A204.1 (cell line): Measurements from ENCODE around the gene EPHA3.

Experiments used
- FAIRE-seq: peaks from 2 replicates; lab custom pipeline; 2012; peaks lifted over from hg19 to GRCh38; lab: Jason Lieb, UNC

Gene EPHA3

GRCh38 chr3:89449086-89449485 lies 341.7 kb downstream of the EPHA3 start:
- FAIRE-seq = no peak

- FAIRE-seq = no peak
Measured at GRCh38 chr3:89452066-89452465, 344.6 kb downstream of the EPHA3 start.

- FAIRE-seq = no peak
Measured at GRCh38 chr3:89455240-89455639, 347.8 kb downstream of the EPHA3 start.

- no peak for FAIRE-seq
Measured at GRCh38 chr3:89467898-89468363, 360.5 kb downstream of the EPHA3 start.

- FAIRE-seq = no peak
Measured at GRCh38 chr3:89472101-89472500, 364.7 kb downstream of the EPHA3 start.

GRCh38 chr3:89474333-89475130 lies 367.1 kb downstream of the EPHA3 start:
- FAIRE-seq = no peak

- FAIRE-seq = no peak
Measured at GRCh38 chr3:89488800-89489580, 381.6 kb downstream of the EPHA3 start.

GRCh38 chr3:89490129-89490528 lies 382.7 kb downstream of the EPHA3 start:
- no peak for FAIRE-seq

- FAIRE-seq = no peak
Measured at GRCh38 chr3:89494734-89495133, 387.3 kb downstream of the EPHA3 start.

- FAIRE-seq = no peak
Measured at GRCh38 chr3:89503891-89504391, 396.5 kb downstream of the EPHA3 start.

- no peak for FAIRE-seq
Measured at GRCh38 chr3:89504432-89504831, 397.0 kb downstream of the EPHA3 start.

- no peak for FAIRE-seq
Measured at GRCh38 chr3:89506462-89507103, 399.2 kb downstream of the EPHA3 start.

GRCh38 chr3:89521328-89521727 lies 413.9 kb downstream of the EPHA3 start:
- no peak for FAIRE-seq

GRCh38 chr3:89522155-89522554 lies 414.7 kb downstream of the EPHA3 start:
- no peak for FAIRE-seq

- no peak for FAIRE-seq
Measured at GRCh38 chr3:89525609-89526008, 418.2 kb downstream of the EPHA3 start.

GRCh38 chr3:89527736-89528305 lies 420.4 kb downstream of the EPHA3 start:
- FAIRE-seq = no peak
